Activated naive CD8-positive, alpha-beta T cell treated with anti-CD3 and anti-CD28 coated beads, Interleukin-2, amount 50 U/mL, for 24 hours (primary cell): Measurements from ENCODE around the gene MEF2D.

Source experiments
- ATAC-seq: fragments of 150-1000 bp; cut with Tn5 transposase; one replicate; pipeline ENCODE4 v1.10.0; 2021
- DNase-seq: peaks from one replicate; pipeline ENCODE4 v3.0.0; 2021
- H3K27ac Mint-ChIP-seq: one replicate; pipeline ENCODE4 v1.8.0; 2021; ENCODE audit warnings: mild to moderate bottlenecking, mixed read lengths
- H3K27me3 Mint-ChIP-seq: one replicate; pipeline ENCODE4 v1.8.0; 2021; ENCODE audit warnings: mixed read lengths
- H3K36me3 Mint-ChIP-seq: one replicate; pipeline ENCODE4 v1.8.0; 2021; ENCODE audit warnings: low read depth, mixed read lengths
- H3K4me1 Mint-ChIP-seq: one replicate; pipeline ENCODE4 v1.8.0; 2021; ENCODE audit warnings: mixed read lengths
- H3K4me3 Mint-ChIP-seq: one replicate; pipeline ENCODE4 v1.8.0; 2021; ENCODE audit warnings: mild to moderate bottlenecking, moderate library complexity, mixed read lengths
- H3K9me3 Mint-ChIP-seq: one replicate; pipeline ENCODE4 v1.8.0; 2021; ENCODE audit warnings: mixed read lengths

MEF2D gene

DNA sequence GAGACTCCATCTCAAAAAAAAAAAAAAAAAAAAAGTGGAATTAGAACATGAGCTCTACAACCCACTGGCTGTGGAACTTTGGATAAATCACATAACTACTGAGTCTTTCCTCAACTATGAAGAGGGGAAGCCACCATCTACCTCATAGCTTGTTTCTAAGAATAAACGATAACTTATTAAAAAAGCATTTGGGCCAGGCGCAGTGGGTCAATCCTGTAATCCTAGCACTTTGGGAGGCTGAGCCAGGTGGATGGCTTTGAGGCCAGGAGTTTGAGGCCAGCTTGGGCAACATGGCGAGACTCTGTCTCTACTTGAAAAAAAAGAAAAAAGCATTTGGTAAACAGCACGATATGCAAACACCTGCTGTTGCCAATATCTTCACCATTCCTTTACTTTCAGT, 31.8 kb upstream of the MEF2D start:
- no peak overlapping the region for H3K27ac Mint-ChIP-seq
- DNase-seq, result no peak
- H3K36me3 Mint-ChIP-seq, result peaks cover 2% of the 10 kb centered on the region
- H3K9me3 Mint-ChIP-seq, result no peaks in the 10 kb centered on the region
- no peaks in the 10 kb centered on the region for H3K27me3 Mint-ChIP-seq
- peaks cover 9% of the 10 kb centered on the region for H3K4me1 Mint-ChIP-seq
- ATAC-seq, result no peak
- no peak overlapping the region for H3K4me3 Mint-ChIP-seq

DNA sequence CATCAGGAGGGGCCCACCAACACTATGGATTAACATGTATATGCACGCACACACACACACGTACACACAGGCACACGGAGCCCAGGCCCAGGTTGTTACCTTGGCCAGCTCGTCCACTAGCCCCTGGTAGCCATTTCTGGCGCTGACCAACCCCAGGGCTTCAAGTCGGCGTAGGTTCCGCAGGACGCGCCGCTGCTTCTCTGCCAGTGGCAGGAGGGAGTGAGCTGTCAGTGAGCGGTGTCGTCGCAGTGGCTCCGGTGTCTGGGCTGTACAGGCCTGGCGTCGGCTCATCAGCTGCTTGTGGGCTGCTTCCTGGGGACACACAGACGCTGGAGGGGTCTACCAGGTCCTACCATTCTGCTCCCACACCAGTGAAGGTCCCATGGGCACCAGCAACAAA, 29.4 kb upstream of the MEF2D start:
- H3K4me3 Mint-ChIP-seq, result no peak overlapping the region
- peaks cover 10% of the 10 kb centered on the region for H3K36me3 Mint-ChIP-seq
- no peaks in the 10 kb centered on the region for H3K9me3 Mint-ChIP-seq
- no peak for DNase-seq
- no peak for ATAC-seq
- peaks cover 23% of the 10 kb centered on the region for H3K4me1 Mint-ChIP-seq
- H3K27ac Mint-ChIP-seq, result no peak overlapping the region
- H3K27me3 Mint-ChIP-seq, result no peaks in the 10 kb centered on the region

DNA sequence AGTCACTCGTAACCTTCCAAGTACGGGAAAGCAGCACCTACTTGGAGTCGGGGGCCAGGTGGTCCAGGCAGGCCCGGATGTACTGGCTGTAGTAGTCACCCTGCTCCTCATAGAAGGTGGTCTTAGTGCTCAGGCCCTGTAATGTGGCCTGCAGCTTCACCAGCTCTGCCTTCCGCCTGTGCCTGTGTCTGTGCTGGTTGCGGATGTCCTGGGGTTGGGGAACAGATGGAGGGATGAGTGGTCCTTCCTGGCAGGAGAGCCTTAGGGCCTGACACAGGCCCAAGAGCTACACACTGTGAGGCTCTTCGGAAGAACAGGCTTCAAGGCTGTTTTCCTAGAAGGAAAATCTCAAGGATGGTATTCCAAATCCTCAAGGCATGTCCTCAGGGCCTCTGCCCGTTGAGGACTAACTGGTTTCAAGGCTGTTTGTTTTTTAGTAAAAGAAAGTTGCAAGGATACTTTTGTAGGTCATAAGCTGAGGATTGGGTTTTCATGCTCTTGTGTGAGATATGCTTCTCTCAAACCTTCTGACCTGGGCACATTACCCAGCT, 28.4 kb upstream of the MEF2D start:
- Mint-ChIP-seq H3K27ac (no peak overlapping the region), H3K4me3 (no peak overlapping the region), H3K4me1 (peaks cover 34% of the 10 kb centered on the region), H3K36me3 (peaks cover 10% of the 10 kb centered on the region), H3K9me3 (no peaks in the 10 kb centered on the region), H3K27me3 (no peaks in the 10 kb centered on the region)
- DNase-seq (no peak), ATAC-seq (no peak)

DNA sequence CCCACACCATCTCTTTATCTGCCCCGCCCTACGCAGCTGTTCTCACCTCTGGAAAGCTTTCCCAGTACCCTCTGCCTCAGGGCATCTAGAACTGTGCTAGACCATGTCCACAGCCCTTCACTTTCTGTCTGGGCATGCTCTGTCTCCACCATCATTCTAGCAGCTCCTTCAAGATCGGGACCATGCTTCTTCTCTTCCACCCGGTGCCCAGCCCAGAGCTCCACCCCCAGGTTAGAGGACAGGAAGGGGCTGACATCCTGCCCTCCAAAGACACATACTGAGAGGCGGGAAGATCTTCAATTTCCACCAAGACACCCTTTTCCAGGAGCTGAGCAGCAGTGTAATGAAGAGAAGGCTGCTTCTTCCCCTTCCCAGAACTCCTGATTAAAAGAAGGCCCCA, 27.7 kb upstream of the MEF2D start:
- Mint-ChIP-seq H3K27me3 (no peaks in the 10 kb centered on the region), H3K36me3 (peaks cover 10% of the 10 kb centered on the region), H3K4me3 (no peak overlapping the region), H3K9me3 (no peaks in the 10 kb centered on the region), H3K27ac (no peak overlapping the region), H3K4me1 (peaks cover 36% of the 10 kb centered on the region)
- DNase-seq (no peak), ATAC-seq (no peak)

DNA sequence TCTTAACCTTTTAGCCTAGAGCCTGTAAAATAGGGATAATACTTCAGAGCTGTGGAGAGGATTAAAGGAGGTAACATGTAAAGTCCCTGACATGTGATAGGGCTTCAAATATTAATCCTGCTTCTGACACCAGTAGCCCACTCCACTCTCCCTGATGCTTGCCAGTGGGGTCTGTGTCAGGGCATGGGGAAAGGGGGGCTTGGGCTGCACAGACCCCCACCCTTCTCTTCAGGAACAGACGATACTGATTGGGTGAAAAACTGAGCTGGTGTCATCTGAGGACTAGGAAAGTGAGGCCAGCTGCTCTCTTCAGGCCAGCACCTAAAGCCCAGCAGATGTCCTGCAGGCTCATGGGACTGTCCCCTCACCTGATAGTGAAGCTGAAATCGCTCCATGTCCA, 27.0 kb upstream of the MEF2D start:
- Mint-ChIP-seq H3K27ac (no peak overlapping the region), H3K4me3 (no peak overlapping the region), H3K9me3 (no peaks in the 10 kb centered on the region), H3K36me3 (peaks cover 10% of the 10 kb centered on the region), H3K27me3 (no peaks in the 10 kb centered on the region), H3K4me1 (peaks cover 36% of the 10 kb centered on the region)
- DNase-seq (no peak), ATAC-seq (no peak)

DNA sequence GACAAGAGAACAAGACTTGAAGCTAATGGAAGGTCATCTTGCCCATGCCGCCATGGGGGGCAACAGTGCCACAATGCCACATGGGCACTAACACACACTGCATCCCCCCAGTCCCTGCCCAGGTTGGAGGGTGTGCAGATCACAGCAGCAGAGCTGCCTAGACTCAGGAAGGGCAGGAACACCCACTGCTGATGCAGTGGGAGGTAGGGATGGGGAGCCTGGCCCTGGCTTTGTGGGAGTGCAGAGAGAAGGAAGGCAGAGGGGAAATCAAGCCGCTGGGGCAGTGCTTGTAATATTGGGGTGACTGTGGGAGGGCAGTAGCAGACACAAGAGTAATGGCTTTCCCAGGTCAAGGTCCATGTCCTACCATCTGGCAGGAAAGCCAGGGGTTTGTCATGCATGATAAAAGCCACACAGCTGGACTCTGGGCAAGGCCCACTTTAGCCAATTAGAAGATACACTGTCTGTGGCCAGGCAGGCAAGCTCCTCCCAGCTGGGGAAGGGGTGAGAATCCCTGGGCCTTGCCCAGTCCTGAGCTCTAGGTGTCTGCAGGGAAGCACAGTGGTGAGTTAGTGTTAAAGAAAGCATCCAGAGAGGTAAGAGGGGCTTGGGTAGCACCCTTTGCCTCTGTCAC, 25.4 kb upstream of the MEF2D start:
- Mint-ChIP-seq H3K4me1 (peaks cover 36% of the 10 kb centered on the region), H3K27ac (peak overlapping the region; percentile 49), H3K9me3 (no peaks in the 10 kb centered on the region), H3K27me3 (no peaks in the 10 kb centered on the region), H3K36me3 (peaks cover 10% of the 10 kb centered on the region), H3K4me3 (no peak overlapping the region)
- ATAC-seq (no peak), DNase-seq (no peak)

GRCh38 chr1:156525071-156525501, 24.5 kb upstream of the MEF2D start:
- Mint-ChIP-seq H3K4me3 (peak overlapping the region; percentile 56), H3K36me3 (peaks cover 10% of the 10 kb centered on the region), H3K4me1 (peaks cover 36% of the 10 kb centered on the region), H3K27me3 (no peaks in the 10 kb centered on the region), H3K9me3 (no peaks in the 10 kb centered on the region), H3K27ac (peak overlapping the region; percentile 69)
- no peak for DNase-seq
- ATAC-seq, result peak; percentile 11

DNA sequence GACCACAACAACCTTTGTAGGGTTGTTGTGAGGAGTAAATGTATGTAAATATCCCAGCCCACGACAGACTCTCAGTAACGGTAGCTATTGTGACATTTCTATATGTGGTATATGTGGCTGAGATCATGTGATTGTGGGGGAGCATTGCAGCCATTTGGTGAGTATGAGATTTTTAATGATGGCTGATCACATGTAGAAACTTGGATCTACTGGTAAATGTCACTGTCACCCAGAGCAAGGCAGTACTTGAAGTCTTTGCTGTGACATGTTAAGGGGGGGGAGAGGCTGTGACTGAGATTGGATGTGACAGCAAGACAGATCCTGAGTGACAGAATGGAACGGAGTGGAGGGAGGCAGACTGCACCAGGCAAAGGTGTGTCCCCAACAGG, 23.9 kb upstream of the MEF2D start:
- H3K27ac Mint-ChIP-seq, result peak overlapping the region; percentile 59
- no peaks in the 10 kb centered on the region for H3K27me3 Mint-ChIP-seq
- peaks cover 10% of the 10 kb centered on the region for H3K36me3 Mint-ChIP-seq
- no peaks in the 10 kb centered on the region for H3K9me3 Mint-ChIP-seq
- ATAC-seq (peak; percentile 90), DNase-seq (peak; percentile 25)
- peak overlapping the region; percentile 56 for H3K4me3 Mint-ChIP-seq
- peaks cover 36% of the 10 kb centered on the region for H3K4me1 Mint-ChIP-seq

- ATAC-seq, result no peak
- Mint-ChIP-seq H3K4me1 (peaks cover 36% of the 10 kb centered on the region), H3K27ac (peak overlapping the region; percentile 59), H3K4me3 (peak overlapping the region; percentile 56), H3K36me3 (peaks cover 10% of the 10 kb centered on the region), H3K27me3 (no peaks in the 10 kb centered on the region), H3K9me3 (no peaks in the 10 kb centered on the region)
- no peak for DNase-seq
Observed at GRCh38 chr1:156523801-156524480, 23.4 kb upstream of the MEF2D start.

DNA sequence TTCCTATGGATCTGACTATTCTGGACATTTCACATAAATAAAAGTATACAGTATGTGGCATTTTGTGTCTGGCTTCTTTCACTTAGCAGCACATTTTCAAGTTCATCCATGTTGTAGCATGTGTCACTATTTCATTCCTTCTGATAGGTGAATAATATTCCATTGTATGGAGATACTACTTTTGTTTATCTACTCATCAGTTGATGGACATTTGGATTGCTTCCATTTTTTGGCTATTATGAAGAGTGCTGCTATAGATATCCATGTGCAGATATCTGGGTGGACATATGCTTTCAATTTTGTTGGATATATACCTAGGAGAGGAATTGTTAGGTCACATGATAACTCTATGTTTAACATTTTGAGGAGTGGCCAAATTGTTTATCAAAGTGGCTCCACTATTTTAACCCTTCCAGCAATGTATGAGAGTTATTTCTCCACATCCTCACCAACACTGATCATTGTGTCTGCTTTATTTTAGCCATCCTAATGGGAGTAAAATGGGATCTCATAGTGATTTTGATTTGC, 21.9 kb upstream of the MEF2D start:
- no peak overlapping the region for H3K4me3 Mint-ChIP-seq
- no peak for ATAC-seq
- H3K4me1 Mint-ChIP-seq, result peaks cover 26% of the 10 kb centered on the region
- DNase-seq, result no peak
- H3K27ac Mint-ChIP-seq, result no peak overlapping the region
- no peaks in the 10 kb centered on the region for H3K9me3 Mint-ChIP-seq
- H3K36me3 Mint-ChIP-seq, result peaks cover 10% of the 10 kb centered on the region
- no peaks in the 10 kb centered on the region for H3K27me3 Mint-ChIP-seq

- DNase-seq, result no peak
- Mint-ChIP-seq H3K27ac (no peak overlapping the region), H3K36me3 (no peaks in the 10 kb centered on the region), H3K4me3 (no peak overlapping the region), H3K27me3 (no peaks in the 10 kb centered on the region), H3K9me3 (no peaks in the 10 kb centered on the region), H3K4me1 (no peaks in the 10 kb centered on the region)
- no peak for ATAC-seq
Observed at GRCh38 chr1:156517748-156518147, 17.2 kb upstream of the MEF2D start.

DNA sequence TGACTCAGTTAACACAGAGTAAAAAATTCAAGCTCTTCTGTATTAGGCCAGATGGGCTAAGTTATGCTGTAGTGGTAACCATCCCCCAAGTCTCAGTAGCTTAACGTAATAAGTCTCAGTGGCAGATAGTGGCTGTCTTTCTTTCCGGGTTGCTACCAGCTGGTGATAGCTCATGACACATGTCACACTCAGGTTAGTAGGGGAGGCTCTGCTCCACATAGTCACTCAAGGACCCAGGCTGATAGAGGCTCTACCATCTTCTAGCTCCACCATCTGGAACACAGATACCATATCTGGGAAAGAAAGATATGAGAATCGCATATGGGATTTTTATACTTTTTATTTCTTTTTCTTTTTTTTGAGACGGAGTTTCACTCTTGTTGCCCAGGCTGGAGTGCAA, 16.2 kb upstream of the MEF2D start:
- DNase-seq, result no peak
- H3K4me1 Mint-ChIP-seq, result peaks cover under 1% of the 10 kb centered on the region
- no peaks in the 10 kb centered on the region for H3K27me3 Mint-ChIP-seq
- no peaks in the 10 kb centered on the region for H3K9me3 Mint-ChIP-seq
- H3K4me3 Mint-ChIP-seq, result no peak overlapping the region
- H3K27ac Mint-ChIP-seq, result no peak overlapping the region
- H3K36me3 Mint-ChIP-seq, result no peaks in the 10 kb centered on the region
- ATAC-seq, result no peak

- Mint-ChIP-seq H3K9me3 (no peaks in the 10 kb centered on the region), H3K4me1 (peaks cover 4% of the 10 kb centered on the region), H3K27ac (no peak overlapping the region), H3K27me3 (no peaks in the 10 kb centered on the region), H3K4me3 (no peak overlapping the region), H3K36me3 (no peaks in the 10 kb centered on the region)
- ATAC-seq, result no peak
- DNase-seq, result no peak
Observed at GRCh38 chr1:156515956-156516355, 15.4 kb upstream of the MEF2D start.

- H3K27me3 Mint-ChIP-seq, result no peaks in the 10 kb centered on the region
- peaks cover 16% of the 10 kb centered on the region for H3K4me1 Mint-ChIP-seq
- H3K4me3 Mint-ChIP-seq, result no peak overlapping the region
Observed at GRCh38 chr1:156513185-156513584, 12.6 kb upstream of the MEF2D start.

GRCh38 chr1:156511644-156512043, 11.1 kb upstream of the MEF2D start:
- Mint-ChIP-seq H3K9me3 (no peaks in the 10 kb centered on the region), H3K27me3 (no peaks in the 10 kb centered on the region), H3K36me3 (no peaks in the 10 kb centered on the region), H3K27ac (no peak overlapping the region), H3K4me1 (peaks cover 26% of the 10 kb centered on the region), H3K4me3 (no peak overlapping the region)
- ATAC-seq, result peak; percentile 65
- no peak for DNase-seq

More at GRCh38 chr1:156513185-156513584, 12.6 kb upstream of the MEF2D start:
- H3K36me3 Mint-ChIP-seq, result no peaks in the 10 kb centered on the region
- DNase-seq, result no peak
- no peaks in the 10 kb centered on the region for H3K9me3 Mint-ChIP-seq
- no peak for ATAC-seq
- no peak overlapping the region for H3K27ac Mint-ChIP-seq
